Mesendoderm (in vitro differentiated cells): ENCODE data around the gene SLC6A13. TPM values are rescaled to one million over a fixed set of nuclear protein-coding genes. Genes with fewer than 3 reads are reported as not detected.
A peak's percentile ranks its signal among the peaks of the same experiment; 100 is the strongest.
"Not testable (repeated sequence)": the region's sequence is repeated elsewhere in the genome, so short reads cannot be mapped to it uniquely, and the experiment has no call there.

ENCODE experiments used
- DNase-seq: peaks from one replicate; pipeline ENCODE4 v3.0.0; 2013
- H2AK5ac ChIP-seq: 2 replicates; pipeline ENCODE4 v1.6.1; 2013; ENCODE audit warnings: low read length, inconsistent platforms
- H2BK120ac ChIP-seq: 2 replicates; pipeline ENCODE4 v1.6.1; 2013; ENCODE audit warnings: low read depth, mild to moderate bottlenecking, low read length, moderate library complexity, mixed read lengths
- H2BK15ac ChIP-seq: replicated peaks from 2 replicates; pipeline ENCODE4 v1.6.1; 2013; ENCODE audit warnings: low read depth, mild to moderate bottlenecking, moderate library complexity
- H2BK5ac ChIP-seq: 2 replicates; pipeline ENCODE4 v1.6.1; 2013; ENCODE audit warnings: low read length, inconsistent platforms
- H3K18ac ChIP-seq: 2 replicates; pipeline ENCODE4 v1.6.1; 2013; ENCODE audit warnings: mild to moderate bottlenecking, low read length, mixed read lengths
- H3K23ac ChIP-seq: one replicate; pipeline ENCODE4 v1.6.1; 2013; ENCODE audit warnings: low read length
- H3K27ac ChIP-seq: 2 replicates; pipeline ENCODE4 v1.5.1; 2013; ENCODE audit warnings: low read depth, mild to moderate bottlenecking, inconsistent platforms, low read length, moderate library complexity
- H3K27me3 ChIP-seq: 2 replicates; pipeline ENCODE4 v1.6.1; 2013; ENCODE audit warnings: low read length, control low read depth, mild to moderate bottlenecking, inconsistent platforms; ENCODE audit not compliant: insufficient read depth, poor library complexity
- H3K36me3 ChIP-seq: 2 replicates; pipeline ENCODE4 v1.6.1; 2013; ENCODE audit warnings: low read length, inconsistent platforms; ENCODE audit not compliant: control insufficient read depth, insufficient read depth
- H3K4ac ChIP-seq: one replicate; pipeline ENCODE4 v1.6.1; 2013; ENCODE audit warnings: low read depth, mild to moderate bottlenecking, low read length, moderate library complexity
- H3K4me1 ChIP-seq: 2 replicates; pipeline ENCODE4 v1.6.1; 2013; ENCODE audit warnings: low read depth, low read length, inconsistent platforms; ENCODE audit not compliant: control insufficient read depth
- H3K4me2 ChIP-seq: 2 replicates; pipeline ENCODE4 v1.6.1; 2013; ENCODE audit warnings: low read length
- H3K4me3 ChIP-seq: 2 replicates; pipeline ENCODE4 v1.5.1; 2013; ENCODE audit warnings: mild to moderate bottlenecking, low read length
- H3K56ac ChIP-seq: one replicate; pipeline ENCODE4 v1.6.1; 2013; ENCODE audit warnings: low read length
- H3K79me1 ChIP-seq: 2 replicates; pipeline ENCODE4 v1.6.1; 2013; ENCODE audit warnings: low read length, inconsistent platforms
- H3K79me2 ChIP-seq: 2 replicates; pipeline ENCODE4 v1.6.1; 2013; ENCODE audit warnings: mild to moderate bottlenecking, low read length; ENCODE audit not compliant: control insufficient read depth, insufficient read depth
- H3K9ac ChIP-seq: 2 replicates; pipeline ENCODE4 v1.6.1; 2013; ENCODE audit warnings: low read length, inconsistent platforms
- H4K5ac ChIP-seq: one replicate; pipeline ENCODE4 v1.6.1; 2013; ENCODE audit warnings: low read length
- H4K8ac ChIP-seq: one replicate; pipeline ENCODE4 v1.6.1; 2013; ENCODE audit warnings: low read depth, mild to moderate bottlenecking, control low read depth, low read length, moderate library complexity
- WGBS: extraction: QIAGEN DNeasy Blood & Tissue Kit; methylation state at CpG from one replicate; pipeline ENCODE4 v1.1.7; 2013; ENCODE audit warnings: low lambda C conversion rate, missing lambda C conversion rate; ENCODE audit not compliant: insufficient coverage; ENCODE audit errors: extremely low coverage; 5-methylcytosine and 5-hydroxymethylcytosine counted together
- polyA plus RNA-seq, 2 experiments: library from polyadenylated mRNA; stranded (reverse); fragments of 200-250 nt; gene quantifications; one replicate each; pipeline ENCODE4 v1.2.3, GENCODE V29; 2013

The SLC6A13 gene
- polyA plus RNA-seq (2013, experiment 1 of 2), result 0.06 TPM
- polyA plus RNA-seq (2013, experiment 2 of 2), result 0.10 TPM

DNA sequence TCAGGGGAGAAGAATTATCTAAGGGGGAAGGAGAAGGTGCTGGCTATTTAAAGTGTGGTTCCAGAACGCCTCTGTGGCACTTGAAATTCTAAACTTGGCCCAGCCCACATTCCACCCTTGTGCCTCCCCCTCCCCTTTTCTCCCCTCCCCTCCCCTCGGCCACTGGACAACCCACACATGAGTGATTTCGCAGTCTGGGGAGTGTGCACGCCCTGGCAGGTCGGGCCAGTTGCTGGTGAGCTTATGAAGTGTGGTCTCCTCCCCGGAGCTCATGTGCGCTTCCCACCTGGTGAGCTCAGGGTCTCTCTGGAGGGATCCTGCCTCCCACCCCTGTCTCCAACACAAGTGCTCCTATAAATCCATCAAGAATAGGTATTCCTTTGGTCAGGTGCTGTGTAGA lies at the start of gene SLC6A13:
Gene SLC6A13 (minus strand): TSS at position 20 of the 400 bp plus-strand sequence. CDS start 2,784 bp downstream, outside the sequence.
- Histone ChIP-seq H3K79me1 (no peaks in the 10 kb centered on the region), H3K23ac (no peak within 1 kb of the TSS), H3K4ac (no peak within 1 kb of the TSS), H3K9ac (no peak within 1 kb of the TSS), H3K4me3 (no peak within 1 kb of the TSS), H2BK5ac (no peak within 1 kb of the TSS), H4K8ac (no peak within 1 kb of the TSS), H3K36me3 (no peaks in the 10 kb centered on the region), H3K18ac (no peak within 1 kb of the TSS), H3K79me2 (no peaks in the 10 kb centered on the region), H2BK120ac (no peak within 1 kb of the TSS), H2AK5ac (no peak within 1 kb of the TSS), H4K5ac (no peak within 1 kb of the TSS), H3K4me1 (peaks cover 2% of the 10 kb centered on the region), H2BK15ac (no peak within 1 kb of the TSS), H3K27ac (no peak within 1 kb of the TSS), H3K56ac (no peak within 1 kb of the TSS), H3K4me2 (no peak within 1 kb of the TSS), H3K27me3 (no peaks in the 10 kb centered on the region)
- DNase-seq, result peak; percentile 8
- WGBS, result no CpG with 5 or more reads among the region's 7 CpGs

DNA sequence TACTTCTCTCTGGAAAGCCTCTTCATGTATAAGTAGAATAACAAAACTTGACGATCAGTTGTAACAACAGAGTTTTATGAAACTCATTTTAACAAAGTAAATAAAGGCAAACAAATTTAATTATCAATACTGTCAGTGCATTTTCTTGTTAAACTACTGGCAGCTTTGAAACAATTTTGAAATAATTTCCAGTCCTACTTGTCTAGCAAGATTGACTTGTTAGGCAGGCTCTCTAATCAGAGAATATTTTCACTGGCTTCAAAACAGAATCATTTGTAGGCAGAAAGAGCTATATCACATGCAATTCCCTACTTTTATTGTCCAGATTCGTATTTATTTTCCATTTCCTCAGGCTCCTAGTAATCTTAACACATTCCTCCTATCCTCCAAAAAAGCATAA lies 45.9 kb upstream of the SLC6A13 start:
- WGBS, result 100% methylated on average over 1 of the region's 2 CpGs
- no peaks in the 10 kb centered on the region for H3K27me3 ChIP-seq
- H2BK120ac ChIP-seq, result no peak overlapping the region
- no peak for DNase-seq
- no peaks in the 10 kb centered on the region for H3K79me1 ChIP-seq
- H3K18ac ChIP-seq, result no peak overlapping the region
- no peak overlapping the region for H2BK15ac ChIP-seq
- no peak overlapping the region for H3K4ac ChIP-seq
- no peaks in the 10 kb centered on the region for H3K4me1 ChIP-seq
- H3K23ac ChIP-seq, result no peak overlapping the region
- no peak overlapping the region for H4K5ac ChIP-seq
- H4K8ac ChIP-seq, result no peak overlapping the region
- no peak overlapping the region for H3K56ac ChIP-seq
- H3K4me2 ChIP-seq, result no peak overlapping the region
- no peak overlapping the region for H3K9ac ChIP-seq
- no peaks in the 10 kb centered on the region for H3K79me2 ChIP-seq
- no peak overlapping the region for H3K27ac ChIP-seq
- peaks cover 8% of the 10 kb centered on the region for H3K36me3 ChIP-seq
- H2BK5ac ChIP-seq, result no peak overlapping the region
- H3K4me3 ChIP-seq, result no peak overlapping the region
- H2AK5ac ChIP-seq, result no peak overlapping the region

DNA sequence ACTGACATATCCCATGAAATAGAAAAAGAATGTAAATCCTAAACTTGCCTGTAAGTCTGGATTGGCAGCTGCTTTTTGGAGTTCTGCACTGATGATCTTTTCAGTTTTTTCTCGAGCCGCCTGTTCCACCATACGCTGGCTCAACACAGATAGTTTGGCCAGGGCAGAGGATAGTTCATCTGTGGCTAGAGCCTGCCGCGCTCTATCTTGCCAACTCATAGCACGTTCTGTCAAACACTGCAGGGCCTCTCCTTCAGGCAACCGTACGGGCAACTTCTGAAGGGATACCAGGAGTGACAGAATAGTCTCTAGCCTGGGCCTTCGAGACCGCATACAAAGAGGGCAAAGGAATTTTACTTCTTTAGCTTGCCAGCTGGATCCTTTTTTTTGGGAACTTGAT lies 44.8 kb upstream of the SLC6A13 start:
- no peak for DNase-seq
- peaks cover 6% of the 10 kb centered on the region for H3K36me3 ChIP-seq

DNA sequence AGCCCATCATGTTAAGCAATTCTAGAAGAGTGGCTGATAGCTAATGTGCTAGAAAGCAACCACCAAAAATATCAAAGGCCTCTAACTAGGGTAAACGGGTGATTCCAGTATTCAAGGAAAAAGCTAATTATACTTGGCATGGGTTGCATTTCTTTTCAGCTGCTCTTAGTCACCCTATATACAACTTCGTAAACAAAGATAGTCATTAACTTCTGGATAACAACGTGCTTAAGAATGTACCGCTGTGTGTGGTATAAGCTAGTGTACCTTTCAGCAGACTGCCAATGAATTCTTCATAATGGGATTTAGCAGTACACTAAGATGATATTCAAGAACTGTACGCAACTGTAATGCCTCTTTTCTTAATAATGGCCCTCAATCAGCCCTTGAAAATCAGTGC lies 42.2 kb upstream of the SLC6A13 start:
- Histone ChIP-seq H3K4me3 (no peak overlapping the region), H2BK120ac (no peak overlapping the region), H3K27ac (no peak overlapping the region), H3K56ac (no peak overlapping the region), H3K79me1 (no peaks in the 10 kb centered on the region), H3K27me3 (no peaks in the 10 kb centered on the region), H3K4me2 (no peak overlapping the region), H2BK5ac (no peak overlapping the region), H3K79me2 (no peaks in the 10 kb centered on the region), H3K4me1 (no peaks in the 10 kb centered on the region), H3K9ac (no peak overlapping the region), H4K5ac (no peak overlapping the region), H3K18ac (no peak overlapping the region), H3K4ac (no peak overlapping the region), H2AK5ac (no peak overlapping the region), H3K23ac (no peak overlapping the region), H3K36me3 (peaks cover 4% of the 10 kb centered on the region), H2BK15ac (no peak overlapping the region), H4K8ac (no peak overlapping the region)
- no CpG with 5 or more reads among the region's 5 CpGs for WGBS
- no peak for DNase-seq

More for the DNA sequence above, 44.8 kb upstream of the SLC6A13 start:
- Histone ChIP-seq H4K5ac (no peak overlapping the region), H2BK15ac (no peak overlapping the region), H3K4ac (no peak overlapping the region), H3K79me2 (no peaks in the 10 kb centered on the region), H3K23ac (no peak overlapping the region), H3K56ac (no peak overlapping the region), H3K9ac (no peak overlapping the region), H3K27me3 (no peaks in the 10 kb centered on the region), H4K8ac (no peak overlapping the region), H3K79me1 (no peaks in the 10 kb centered on the region), H3K4me1 (no peaks in the 10 kb centered on the region), H3K4me2 (no peak overlapping the region), H3K4me3 (no peak overlapping the region), H2BK120ac (no peak overlapping the region), H3K27ac (no peak overlapping the region), H3K18ac (no peak overlapping the region), H2BK5ac (no peak overlapping the region), H2AK5ac (no peak overlapping the region)
- no CpG with 5 or more reads among the region's 10 CpGs for WGBS

DNA sequence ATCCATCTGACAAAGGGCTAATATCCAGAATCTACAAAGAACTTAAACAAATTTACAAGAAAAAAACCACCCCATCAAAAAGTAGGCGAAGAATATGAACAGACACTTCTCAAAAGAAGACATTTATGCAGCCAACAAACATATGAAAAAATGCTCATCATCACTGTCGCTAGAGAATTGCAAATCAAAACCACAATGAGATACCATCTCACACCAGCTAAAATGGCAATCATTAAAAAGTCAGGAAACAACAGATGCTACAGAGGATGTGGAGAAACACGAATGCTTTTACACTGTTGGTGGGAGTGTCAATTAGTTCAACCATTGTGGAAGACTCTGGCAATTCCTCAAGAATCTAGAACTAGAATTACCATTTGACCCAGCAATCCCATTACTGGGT lies 40.1 kb upstream of the SLC6A13 start:
- H3K56ac ChIP-seq, H3K4me2 ChIP-seq, H3K18ac ChIP-seq, H3K9ac ChIP-seq, H3K27ac ChIP-seq, H4K8ac ChIP-seq, H3K79me1 ChIP-seq, H3K23ac ChIP-seq, H2BK5ac ChIP-seq, H3K36me3 ChIP-seq, H2BK120ac ChIP-seq, H3K4me1 ChIP-seq, H3K79me2 ChIP-seq, H2BK15ac ChIP-seq, H3K27me3 ChIP-seq, DNase-seq, H3K4ac ChIP-seq, H2AK5ac ChIP-seq, H3K4me3 ChIP-seq, H4K5ac ChIP-seq: not testable (repeated sequence)
- WGBS, result no CpG with 5 or more reads among the region's 3 CpGs

DNA sequence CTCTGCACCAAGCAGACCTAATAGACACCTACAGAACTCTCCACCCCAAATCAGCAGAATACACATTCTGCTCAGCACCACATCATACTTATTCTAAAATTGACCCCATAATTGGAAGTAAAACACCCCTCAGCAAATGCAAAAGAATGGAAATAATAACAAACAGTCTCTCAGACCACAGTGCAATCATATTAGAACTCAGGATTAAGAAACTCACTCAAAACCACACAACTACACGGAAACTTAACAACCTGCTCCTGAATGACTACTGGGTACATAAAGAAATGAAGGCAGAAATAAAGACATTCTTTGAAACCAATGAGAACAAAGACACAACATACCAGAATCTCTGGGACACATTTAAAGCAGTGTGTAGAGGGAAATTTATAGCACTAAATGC lies 37.5 kb upstream of the SLC6A13 start:
- H3K79me1 ChIP-seq, H4K8ac ChIP-seq, H3K9ac ChIP-seq, H3K4me3 ChIP-seq, H3K36me3 ChIP-seq, H3K56ac ChIP-seq, H3K4me2 ChIP-seq, H2BK5ac ChIP-seq, H4K5ac ChIP-seq, H2AK5ac ChIP-seq, H3K23ac ChIP-seq, H2BK15ac ChIP-seq, H3K4me1 ChIP-seq, H3K27ac ChIP-seq, H3K79me2 ChIP-seq, DNase-seq, H3K18ac ChIP-seq, H3K27me3 ChIP-seq, H2BK120ac ChIP-seq, H3K4ac ChIP-seq: not testable (repeated sequence)
- no CpG with 5 or more reads among the region's 1 CpG for WGBS
